HEK293 (cell line): ENCODE measurements around the gene GARIN5B.
"Not testable (repeated sequence)": the region's sequence is repeated elsewhere in the genome, so short reads cannot be mapped to it uniquely, and the experiment has no call there.

Experiments
- CTCF ChIA-PET: fragments of 350-600 bp; formaldehyde crosslinking; extraction: SDS; loops from one replicate; lab custom pipeline; 2021; ENCODE audit warnings: antibody characterized with exemption; lab: Yijun Ruan, JAX
- POLR2A ChIA-PET: fragments of 300-600 bp; formaldehyde crosslinking; extraction: SDS; loops from one replicate; lab custom pipeline; 2020; ENCODE audit warnings: antibody characterized with exemption, inconsistent platforms; lab: Yijun Ruan, JAX
- H3K27ac ChIP-seq: fragments of 200-500 bp; sonication (Bioruptor generic); 2 replicates; pipeline ENCODE4 v1.5.1; 2014; ENCODE audit warnings: low read depth, low read length, control low read depth, inconsistent platforms; ENCODE audit errors: extremely low read depth
- H3K36me3 ChIP-seq, 2 experiments: fragments of 200-500 bp in 1 of 2; sonication (Bioruptor generic) in 1 of 2; 1 replicate in 1 of 2; 2 replicates in 1 of 2; pipeline ENCODE4 v1.5.1; 2014 to 2017; ENCODE audit warnings: inconsistent platforms in 2 of 2, low read length in 2 of 2; ENCODE audit not compliant: control insufficient read depth in 2 of 2, insufficient read depth in 1 of 2
- H3K4me1 ChIP-seq: fragments of 200-500 bp; sonication (Bioruptor generic); 2 replicates; pipeline ENCODE4 v1.5.1; 2014; ENCODE audit warnings: mild to moderate bottlenecking, low read length, inconsistent platforms; ENCODE audit not compliant: control insufficient read depth, insufficient read depth
- H3K4me3 ChIP-seq: 2 replicates; pipeline ENCODE4 v1.5.1; 2011; ENCODE audit warnings: low read depth, mild to moderate bottlenecking, control low read depth, low read length, moderate library complexity
- H3K9me3 ChIP-seq: fragments of 200-500 bp; sonication (Bioruptor generic); 2 replicates; pipeline ENCODE4 v1.5.1; 2014; ENCODE audit warnings: low read depth, low read length, inconsistent platforms; ENCODE audit not compliant: control insufficient read depth, insufficient read depth
- BCL11B ChIP-seq: fragments of 450-650 bp; formaldehyde crosslinking; IDR thresholded peaks from 2 replicates; pipeline ENCODE4 v1.5.1; 2016; ENCODE audit warnings: low read depth, missing biosample characterization, missing genetic modification characterization
- FEZF1 ChIP-seq: fragments of 450-650 bp; formaldehyde crosslinking; IDR thresholded peaks from 2 replicates; pipeline ENCODE4 v1.5.1; 2016; ENCODE audit warnings: missing biosample characterization, missing genetic modification characterization
- HOXC10 ChIP-seq: sonication (generic); formaldehyde crosslinking; IDR thresholded peaks from 2 replicates; pipeline ENCODE4 v1.8.1; 2023; ENCODE audit warnings: mild to moderate bottlenecking, missing genetic modification reagents
- HOXD13 ChIP-seq: sonication (generic); formaldehyde crosslinking; IDR thresholded peaks from 2 replicates; pipeline ENCODE4 v1.8.0; 2022; ENCODE audit warnings: missing genetic modification reagents, borderline replicate concordance
- KLF10 ChIP-seq: fragments of 450-650 bp; IDR thresholded peaks from 2 replicates; pipeline ENCODE4 v1.5.1; 2018; ENCODE audit warnings: missing biosample characterization, mild to moderate bottlenecking, missing genetic modification characterization
- KLF16 ChIP-seq: fragments of 450-650 bp; formaldehyde crosslinking; IDR thresholded peaks from 2 replicates; pipeline ENCODE4 v1.5.1; 2017; ENCODE audit warnings: missing biosample characterization, missing genetic modification characterization
- KLF9 ChIP-seq: fragments of 450-650 bp; formaldehyde crosslinking; IDR thresholded peaks from 2 replicates; pipeline ENCODE4 v1.5.1; 2016; ENCODE audit warnings: missing biosample characterization, missing genetic modification characterization, low read depth
- MEIS1 ChIP-seq: sonication (generic); formaldehyde crosslinking; IDR thresholded peaks from 2 replicates; pipeline ENCODE4 v1.8.1; 2022; ENCODE audit warnings: missing genetic modification reagents, mild to moderate bottlenecking, borderline replicate concordance
- OVOL3 ChIP-seq: fragments of 450-650 bp; formaldehyde crosslinking; IDR thresholded peaks from 2 replicates; pipeline ENCODE4 v1.5.1; 2016; ENCODE audit warnings: missing biosample characterization, missing genetic modification characterization
- REPIN1 ChIP-seq: fragments of 450-650 bp; formaldehyde crosslinking; IDR thresholded peaks from 2 replicates; pipeline ENCODE4 v1.5.1; 2017; ENCODE audit warnings: missing biosample characterization, missing genetic modification characterization, low read depth
- SETDB1 ChIP-seq: IDR thresholded peaks from one replicate; pipeline ENCODE4 v1.6.1; 2017; ENCODE audit warnings: mild to moderate bottlenecking, low read length, moderate library complexity, mixed read lengths; ENCODE audit not compliant: insufficient read length
- ZBTB20 ChIP-seq: fragments of 450-650 bp; formaldehyde crosslinking; IDR thresholded peaks from 2 replicates; pipeline ENCODE4 v1.5.1; 2016; ENCODE audit warnings: missing biosample characterization, missing genetic modification characterization
- ZBTB48 ChIP-seq: fragments of 450-650 bp; formaldehyde crosslinking; IDR thresholded peaks from 2 replicates; pipeline ENCODE4 v1.5.1; 2016; ENCODE audit warnings: missing biosample characterization, missing genetic modification characterization
- ZFP3 ChIP-seq: fragments of 450-650 bp; formaldehyde crosslinking; IDR thresholded peaks from 2 replicates; pipeline ENCODE4 v1.5.1; 2016; ENCODE audit warnings: low read depth, missing biosample characterization, missing genetic modification characterization
- ZNF146 ChIP-seq: fragments of 450-650 bp; formaldehyde crosslinking; IDR thresholded peaks from 2 replicates; pipeline ENCODE4 v1.5.1; 2016; ENCODE audit warnings: missing biosample characterization, missing genetic modification characterization
- ZNF2 ChIP-seq: fragments of 450-650 bp; formaldehyde crosslinking; IDR thresholded peaks from 2 replicates; pipeline ENCODE4 v1.5.1; 2016; ENCODE audit warnings: missing biosample characterization, missing genetic modification characterization
- ZNF292 ChIP-seq: fragments of 450-650 bp; formaldehyde crosslinking; IDR thresholded peaks from 2 replicates; pipeline ENCODE4 v1.5.1; 2016; ENCODE audit warnings: low read depth, missing biosample characterization, missing genetic modification characterization, borderline replicate concordance
- ZNF302 ChIP-seq: fragments of 450-650 bp; formaldehyde crosslinking; IDR thresholded peaks from 2 replicates; pipeline ENCODE4 v1.5.1; 2016; ENCODE audit warnings: missing biosample characterization, missing genetic modification characterization, low read depth
- ZNF335 ChIP-seq: fragments of 450-650 bp; formaldehyde crosslinking; conservative IDR thresholded peaks from 2 replicates; pipeline ENCODE4 v1.5.1; 2016; ENCODE audit warnings: missing biosample characterization, missing genetic modification characterization
- ZNF529 ChIP-seq: fragments of 450-650 bp; formaldehyde crosslinking; IDR thresholded peaks from 2 replicates; pipeline ENCODE4 v1.5.1; 2017; ENCODE audit warnings: missing genetic modification characterization, missing biosample characterization; ENCODE audit not compliant: insufficient replicate concordance
- ZNF626 ChIP-seq: fragments of 450-650 bp; sonication (Bioruptor Pico); formaldehyde crosslinking; IDR thresholded peaks from 2 replicates; pipeline ENCODE4 v1.5.1; 2018; ENCODE audit warnings: missing biosample characterization, missing genetic modification characterization, inconsistent platforms
- ZNF776 ChIP-seq: fragments of 450-650 bp; formaldehyde crosslinking; IDR thresholded peaks from 2 replicates; pipeline ENCODE4 v1.5.0; 2017; ENCODE audit warnings: missing biosample characterization, missing genetic modification characterization, borderline replicate concordance
- ZNF830 ChIP-seq: fragments of 450-650 bp; IDR thresholded peaks from 2 replicates; pipeline ENCODE4 v1.5.0; 2018; ENCODE audit warnings: missing biosample characterization, missing genetic modification characterization, low read depth, mild to moderate bottlenecking, moderate library complexity
- ZNF843 ChIP-seq: fragments of 450-650 bp; formaldehyde crosslinking; IDR thresholded peaks from 2 replicates; pipeline ENCODE4 v1.5.1; 2016; ENCODE audit warnings: missing biosample characterization, missing genetic modification characterization
- TF ChIP-seq, protein P1 (sequence below): fragments of 450-650 bp; formaldehyde crosslinking; IDR thresholded peaks from 2 replicates; pipeline ENCODE4 v1.5.1; 2017; ENCODE audit warnings: missing biosample characterization, missing genetic modification characterization
- TF ChIP-seq, protein P2 (sequence below): IDR thresholded peaks from 2 replicates; pipeline ENCODE4 v1.6.1; 2011; ENCODE audit warnings: mild to moderate bottlenecking, low read depth, low read length, borderline replicate concordance
- TF ChIP-seq, protein P3 (sequence below): fragments of 450-650 bp; formaldehyde crosslinking; IDR thresholded peaks from 2 replicates; pipeline ENCODE4 v1.5.1; 2016; ENCODE audit warnings: missing biosample characterization, missing genetic modification characterization
- TF ChIP-seq, protein P4 (sequence below): fragments of 450-650 bp; IDR thresholded peaks from 2 replicates; pipeline ENCODE4 v1.5.1; 2018; ENCODE audit warnings: missing biosample characterization, mild to moderate bottlenecking, missing genetic modification characterization
- TF ChIP-seq, protein P5 (sequence below): fragments of 450-650 bp; IDR thresholded peaks from 2 replicates; pipeline ENCODE4 v1.5.1; 2018; ENCODE audit warnings: missing biosample characterization, missing genetic modification characterization
- TF ChIP-seq, protein P6 (sequence below): fragments of 450-650 bp; formaldehyde crosslinking; IDR thresholded peaks from 2 replicates; pipeline ENCODE4 v1.5.1; 2017; ENCODE audit warnings: missing biosample characterization, missing genetic modification characterization

Gene GARIN5B

DNA sequence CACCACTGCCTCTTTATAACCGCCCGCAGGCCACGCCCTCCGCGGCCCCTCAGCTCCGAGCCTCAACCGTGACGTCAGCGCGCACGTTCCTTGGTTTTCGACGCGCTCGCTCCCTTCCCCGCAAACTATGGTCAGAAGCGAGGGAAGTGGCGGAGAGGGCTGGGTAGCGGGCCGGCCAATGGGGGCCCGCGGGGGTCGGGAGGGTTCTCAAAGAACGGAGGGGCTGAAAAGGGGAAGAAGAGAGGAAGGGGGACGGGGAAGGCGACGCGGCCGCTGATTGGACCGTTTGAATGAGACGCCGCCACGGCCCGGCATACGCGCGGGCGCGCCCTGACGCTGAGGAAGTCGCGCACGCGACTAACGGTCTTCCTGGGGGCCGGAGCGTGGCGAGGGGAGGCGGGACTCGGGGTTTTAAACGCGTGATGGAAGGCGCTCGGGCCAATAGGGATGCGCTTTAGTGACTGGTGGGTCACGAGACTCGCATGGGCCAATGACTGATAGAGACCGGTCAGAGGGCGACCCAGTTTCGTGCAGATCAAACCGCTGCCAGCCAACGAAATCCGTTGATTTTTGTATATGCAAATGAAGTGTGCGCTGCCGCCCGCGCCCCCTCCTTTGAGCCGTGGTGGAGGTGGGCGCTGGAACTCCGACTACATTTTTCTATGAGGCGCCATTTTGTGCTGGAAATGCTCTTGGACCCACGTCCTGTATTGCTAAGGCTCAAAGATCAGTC lies 44.9 kb upstream of the GARIN5B start (continued):
- TF ChIP-seq OVOL3 (tag by site-specific recombination) (peak; percentile 98), REPIN1 (no peak), FEZF1 (tag by site-specific recombination) (peak; percentile 37; the same call in 1 of the 2 replicates), SETDB1 (peak; percentile 83), HOXD13 (CRISPR knock-in tag) (no peak; the same call in 1 of the 2 replicates), ZFP3 (tag by site-specific recombination) (no peak), ZBTB48 (tag by site-specific recombination) (no peak), BCL11B (tag by site-specific recombination) (0 out of 2 replicates have a peak, but pooled peaks have one; percentile 47), KLF9 (tag by site-specific recombination) (peak; percentile 58; the same call in 1 of the 2 replicates), ZNF335 (tag by site-specific recombination) (peak; percentile 96), ZNF302 (tag by site-specific recombination) (no peak), ZNF146 (tag by site-specific recombination) (no peak), ZNF292 (no peak), KLF10 (tag by site-specific recombination) (peak; percentile 95), ZBTB20 (peak; percentile 88), ZNF776 (tag by site-specific recombination) (no peak), ZNF830 (tag by site-specific recombination) (no peak), ZNF2 (tag by site-specific recombination) (no peak), ZNF529 (tag by site-specific recombination) (no peak), KLF16 (tag by site-specific recombination) (peak; percentile 86), ZNF843 (peak; percentile 78)
- TF ChIP-seq, protein P1, sequence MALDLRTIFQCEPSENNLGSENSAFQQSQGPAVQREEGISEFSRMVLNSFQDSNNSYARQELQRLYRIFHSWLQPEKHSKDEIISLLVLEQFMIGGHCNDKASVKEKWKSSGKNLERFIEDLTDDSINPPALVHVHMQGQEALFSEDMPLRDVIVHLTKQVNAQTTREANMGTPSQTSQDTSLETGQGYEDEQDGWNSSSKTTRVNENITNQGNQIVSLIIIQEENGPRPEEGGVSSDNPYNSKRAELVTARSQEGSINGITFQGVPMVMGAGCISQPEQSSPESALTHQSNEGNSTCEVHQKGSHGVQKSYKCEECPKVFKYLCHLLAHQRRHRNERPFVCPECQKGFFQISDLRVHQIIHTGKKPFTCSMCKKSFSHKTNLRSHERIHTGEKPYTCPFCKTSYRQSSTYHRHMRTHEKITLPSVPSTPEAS = 0 out of 2 replicates have a peak, but pooled peaks have one; percentile 25
- TF ChIP-seq, protein P2, sequence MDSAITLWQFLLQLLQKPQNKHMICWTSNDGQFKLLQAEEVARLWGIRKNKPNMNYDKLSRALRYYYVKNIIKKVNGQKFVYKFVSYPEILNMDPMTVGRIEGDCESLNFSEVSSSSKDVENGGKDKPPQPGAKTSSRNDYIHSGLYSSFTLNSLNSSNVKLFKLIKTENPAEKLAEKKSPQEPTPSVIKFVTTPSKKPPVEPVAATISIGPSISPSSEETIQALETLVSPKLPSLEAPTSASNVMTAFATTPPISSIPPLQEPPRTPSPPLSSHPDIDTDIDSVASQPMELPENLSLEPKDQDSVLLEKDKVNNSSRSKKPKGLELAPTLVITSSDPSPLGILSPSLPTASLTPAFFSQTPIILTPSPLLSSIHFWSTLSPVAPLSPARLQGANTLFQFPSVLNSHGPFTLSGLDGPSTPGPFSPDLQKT = no peak; the same call in 1 of the 2 replicates
- TF ChIP-seq, protein P3, sequence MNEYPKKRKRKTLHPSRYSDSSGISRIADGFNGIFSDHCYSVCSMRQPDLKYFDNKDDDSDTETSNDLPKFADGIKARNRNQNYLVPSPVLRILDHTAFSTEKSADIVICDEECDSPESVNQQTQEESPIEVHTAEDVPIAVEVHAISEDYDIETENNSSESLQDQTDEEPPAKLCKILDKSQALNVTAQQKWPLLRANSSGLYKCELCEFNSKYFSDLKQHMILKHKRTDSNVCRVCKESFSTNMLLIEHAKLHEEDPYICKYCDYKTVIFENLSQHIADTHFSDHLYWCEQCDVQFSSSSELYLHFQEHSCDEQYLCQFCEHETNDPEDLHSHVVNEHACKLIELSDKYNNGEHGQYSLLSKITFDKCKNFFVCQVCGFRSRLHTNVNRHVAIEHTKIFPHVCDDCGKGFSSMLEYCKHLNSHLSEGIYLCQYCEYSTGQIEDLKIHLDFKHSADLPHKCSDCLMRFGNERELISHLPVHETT (tag by site-specific recombination) = peak; percentile 64; the same call in 1 of the 2 replicates
- TF ChIP-seq, all 188 proteins: peak for 63

DNA sequence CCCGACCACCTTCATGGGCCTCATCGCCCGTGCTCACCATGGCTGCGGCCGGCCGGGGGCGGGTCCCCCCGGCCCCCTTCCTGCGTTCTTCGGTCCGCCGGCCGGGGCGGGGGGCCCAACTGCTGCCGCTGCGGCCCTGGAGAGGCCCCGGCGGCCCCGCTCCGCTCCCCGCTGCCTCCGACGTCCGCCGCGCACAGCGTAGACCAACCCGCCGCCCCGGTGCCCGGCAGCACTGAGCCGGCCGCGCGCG lies 44.4 kb upstream of the GARIN5B start, which contains the start of gene UBE2S:
Gene UBE2S (minus strand): TSS at position 239 of the 250 bp plus-strand sequence. CDS start 199 bp downstream, at position 40.
- peaks cover 33 to 44% of the 10 kb centered on the region in 2 experiments for H3K36me3 ChIP-seq
- H3K4me1 ChIP-seq, H3K9me3 ChIP-seq, CTCF ChIA-PET: not testable (repeated sequence)
- POLR2A ChIA-PET = interaction anchor here (0.6 to 3.4 kb wide), 66 partner anchors 8 to 959 kb away, joined by 3 to 78 read pairs (median 5); partner anchors contain the start of genes BRSK1, CCDC106, DNAAF3 and FIZ1
- H3K4me3 ChIP-seq = peak within 1 kb of the TSS; percentile 96
- H3K27ac ChIP-seq = peak within 1 kb of the TSS; percentile 99
- TF ChIP-seq MEIS1 (CRISPR knock-in tag) (0 out of 2 replicates have a peak, but pooled peaks have one; percentile 29), ZNF626 (tag by site-specific recombination) (0 out of 2 replicates have a peak, but pooled peaks have one; percentile 41), HOXC10 (CRISPR knock-in tag) (0 out of 2 replicates have a peak, but pooled peaks have one; percentile 89)
- TF ChIP-seq, protein P4, sequence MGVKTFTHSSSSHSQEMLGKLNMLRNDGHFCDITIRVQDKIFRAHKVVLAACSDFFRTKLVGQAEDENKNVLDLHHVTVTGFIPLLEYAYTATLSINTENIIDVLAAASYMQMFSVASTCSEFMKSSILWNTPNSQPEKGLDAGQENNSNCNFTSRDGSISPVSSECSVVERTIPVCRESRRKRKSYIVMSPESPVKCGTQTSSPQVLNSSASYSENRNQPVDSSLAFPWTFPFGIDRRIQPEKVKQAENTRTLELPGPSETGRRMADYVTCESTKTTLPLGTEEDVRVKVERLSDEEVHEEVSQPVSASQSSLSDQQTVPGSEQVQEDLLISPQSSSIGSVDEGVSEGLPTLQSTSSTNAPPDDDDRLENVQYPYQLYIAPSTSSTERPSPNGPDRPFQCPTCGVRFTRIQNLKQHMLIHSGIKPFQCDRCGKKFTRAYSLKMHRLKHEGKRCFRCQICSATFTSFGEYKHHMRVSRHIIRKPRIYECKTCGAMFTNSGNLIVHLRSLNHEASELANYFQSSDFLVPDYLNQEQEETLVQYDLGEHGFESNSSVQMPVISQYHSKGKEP (tag by site-specific recombination) = 0 out of 2 replicates have a peak, but pooled peaks have one; percentile 3
- TF ChIP-seq, protein P5, sequence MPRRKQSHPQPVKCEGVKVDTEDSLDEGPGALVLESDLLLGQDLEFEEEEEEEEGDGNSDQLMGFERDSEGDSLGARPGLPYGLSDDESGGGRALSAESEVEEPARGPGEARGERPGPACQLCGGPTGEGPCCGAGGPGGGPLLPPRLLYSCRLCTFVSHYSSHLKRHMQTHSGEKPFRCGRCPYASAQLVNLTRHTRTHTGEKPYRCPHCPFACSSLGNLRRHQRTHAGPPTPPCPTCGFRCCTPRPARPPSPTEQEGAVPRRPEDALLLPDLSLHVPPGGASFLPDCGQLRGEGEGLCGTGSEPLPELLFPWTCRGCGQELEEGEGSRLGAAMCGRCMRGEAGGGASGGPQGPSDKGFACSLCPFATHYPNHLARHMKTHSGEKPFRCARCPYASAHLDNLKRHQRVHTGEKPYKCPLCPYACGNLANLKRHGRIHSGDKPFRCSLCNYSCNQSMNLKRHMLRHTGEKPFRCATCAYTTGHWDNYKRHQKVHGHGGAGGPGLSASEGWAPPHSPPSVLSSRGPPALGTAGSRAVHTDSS = 0 out of 2 replicates have a peak, but pooled peaks have one; percentile 13
- TF ChIP-seq, protein P6, sequence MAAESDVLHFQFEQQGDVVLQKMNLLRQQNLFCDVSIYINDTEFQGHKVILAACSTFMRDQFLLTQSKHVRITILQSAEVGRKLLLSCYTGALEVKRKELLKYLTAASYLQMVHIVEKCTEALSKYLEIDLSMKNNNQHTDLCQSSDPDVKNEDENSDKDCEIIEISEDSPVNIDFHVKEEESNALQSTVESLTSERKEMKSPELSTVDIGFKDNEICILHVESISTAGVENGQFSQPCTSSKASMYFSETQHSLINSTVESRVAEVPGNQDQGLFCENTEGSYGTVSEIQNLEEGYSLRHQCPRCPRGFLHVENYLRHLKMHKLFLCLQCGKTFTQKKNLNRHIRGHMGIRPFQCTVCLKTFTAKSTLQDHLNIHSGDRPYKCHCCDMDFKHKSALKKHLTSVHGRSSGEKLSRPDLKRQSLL = 0 out of 2 replicates have a peak, but pooled peaks have one; percentile 8
